Calu3 (cell line): Measurements from ENCODE around the gene CCDC6. TPM values are rescaled to one million over a fixed set of nuclear protein-coding genes. Genes with fewer than 3 reads are reported as not detected.

ENCODE experiments used
- BruUV-seq: library from RNA; stranded (reverse); fragments of 400-500 nt; replicated peaks from 2 replicates; lab custom pipeline; 2021; lab: Mats Ljungman, UMichigan
- CTCF ChIA-PET: fragments of 300-600 bp; sonication (Branson Sonifier 250); formaldehyde crosslinking; loops from one replicate; lab custom pipeline; 2022; ENCODE audit warnings: antibody characterized with exemption; lab: Charles Lee
- DNase-seq: peaks from one replicate; pipeline ENCODE4 v3.0.0; 2022
- H3K27ac Mint-ChIP-seq: one replicate; pipeline ENCODE4 v1.8.0; 2022; ENCODE audit warnings: mixed read lengths; ENCODE audit not compliant: unreplicated experiment
- H3K27me3 Mint-ChIP-seq: one replicate; pipeline ENCODE4 v1.8.0; 2022; ENCODE audit warnings: mixed read lengths; ENCODE audit not compliant: unreplicated experiment
- H3K36me3 Mint-ChIP-seq: one replicate; pipeline ENCODE4 v1.8.0; 2022; ENCODE audit warnings: mild to moderate bottlenecking, moderate library complexity, mixed read lengths; ENCODE audit not compliant: insufficient read depth, unreplicated experiment
- H3K4me1 Mint-ChIP-seq: one replicate; pipeline ENCODE4 v1.8.0; 2022; ENCODE audit warnings: mild to moderate bottlenecking, low read depth, mixed read lengths; ENCODE audit not compliant: unreplicated experiment
- H3K4me3 Mint-ChIP-seq: one replicate; pipeline ENCODE4 v1.8.0; 2022; ENCODE audit warnings: mild to moderate bottlenecking, low read depth, moderate library complexity, mixed read lengths; ENCODE audit not compliant: unreplicated experiment
- H3K9me3 Mint-ChIP-seq: one replicate; pipeline ENCODE4 v1.8.0; 2022; ENCODE audit warnings: low read depth, mixed read lengths; ENCODE audit not compliant: unreplicated experiment
- CTCF ChIP-seq: fragments of 200-600 bp; IDR thresholded peaks from one replicate; pipeline ENCODE4 v1.8.0; 2022; ENCODE audit warnings: antibody characterized with exemption; ENCODE audit not compliant: unreplicated experiment
- intact Hi-C: fragments of 100-400 bp; cut with micrococcal nuclease; formaldehyde crosslinking; loops from one replicate; pipeline ENCODE4 v1.10.0; 2022; ENCODE audit not compliant: unreplicated experiment
- total RNA-seq: library from RNA; stranded (reverse); gene quantifications from 2 replicates; pipeline ENCODE4 v1.2.3, GENCODE V29; 2022

CCDC6 gene
- total RNA-seq, 1 experiment from 2014 or later: 115 TPM

GRCh38 chr10:59829601-59830000, 76.8 kb downstream of the CCDC6 start:
- Mint-ChIP-seq H3K4me3 (no peak overlapping the region), H3K36me3 (peaks cover 33% of the 10 kb centered on the region), H3K27ac (no peak overlapping the region), H3K9me3 (no peaks in the 10 kb centered on the region), H3K4me1 (peaks cover 9% of the 10 kb centered on the region), H3K27me3 (no peaks in the 10 kb centered on the region)
- DNase-seq: no peak
- TF ChIP-seq CTCF: no peak
- CTCF ChIA-PET: no interaction called here
- intact Hi-C loops: no loop called here
- BruUV-seq: no TSS peak

GRCh38 chr10:59829024-59829423, 77.3 kb downstream of the CCDC6 start:
- H3K27ac Mint-ChIP-seq: no peak overlapping the region

DNA sequence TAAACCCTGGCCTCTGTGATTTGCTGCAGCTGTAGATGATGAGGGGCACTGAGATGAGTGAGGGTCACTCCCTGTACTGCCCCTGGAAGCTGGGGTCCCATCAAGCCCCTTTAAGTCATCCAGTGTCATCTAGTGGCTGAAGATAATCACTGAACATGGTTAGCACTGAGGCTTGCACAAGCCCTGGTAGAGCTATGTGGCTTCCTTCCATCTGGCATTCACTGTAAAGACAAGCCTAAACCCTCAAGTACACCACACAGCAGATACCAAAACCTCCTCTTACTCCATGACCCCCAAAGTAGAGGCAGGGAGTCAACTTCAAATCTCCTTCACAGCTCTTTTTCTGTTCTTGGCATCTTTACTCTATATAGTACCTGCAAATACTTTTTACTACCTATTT, 80.4 kb downstream of the CCDC6 start:
- Mint-ChIP-seq H3K4me1 (peaks cover 9% of the 10 kb centered on the region), H3K9me3 (no peaks in the 10 kb centered on the region), H3K27me3 (no peaks in the 10 kb centered on the region), H3K4me3 (no peak overlapping the region), H3K36me3 (peaks cover 25% of the 10 kb centered on the region), H3K27ac (no peak overlapping the region)
- CTCF ChIA-PET: no interaction called here
- no peak for TF ChIP-seq CTCF
- no peak for DNase-seq
- intact Hi-C loops: no loop called here
- no TSS peak for BruUV-seq

More at GRCh38 chr10:59829024-59829423, 77.3 kb downstream of the CCDC6 start:
- DNase-seq: no peak
- no TSS peak for BruUV-seq
- Mint-ChIP-seq H3K4me3 (no peak overlapping the region), H3K4me1 (peaks cover 9% of the 10 kb centered on the region), H3K9me3 (no peaks in the 10 kb centered on the region), H3K36me3 (peaks cover 33% of the 10 kb centered on the region), H3K27me3 (no peaks in the 10 kb centered on the region)
- CTCF ChIA-PET: interaction anchor here (0.6 kb wide), 1 partner anchor 28 kb away, joined by 5 read pairs; no protein-coding TSS in a partner anchor
- intact Hi-C loops: no loop called here
- no peak for TF ChIP-seq CTCF

DNA sequence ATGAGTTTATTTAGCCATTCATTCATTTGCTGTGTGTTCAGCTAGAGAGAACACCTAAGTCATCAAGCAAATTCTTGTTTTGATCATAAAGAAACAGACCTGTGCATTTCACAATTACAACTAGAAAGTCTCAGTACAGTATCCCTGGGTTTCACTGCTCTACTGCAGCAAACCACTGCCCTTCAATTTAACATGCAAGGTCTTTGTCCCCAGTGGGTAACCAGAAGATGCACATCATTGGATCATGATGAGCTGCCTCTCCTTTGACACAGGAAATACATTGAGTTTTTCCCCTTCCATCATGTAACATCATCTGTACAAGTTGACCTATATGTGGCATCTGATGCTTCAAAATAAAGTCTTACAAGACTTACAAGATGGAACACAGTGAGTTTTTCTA, 82.6 kb downstream of the CCDC6 start:
- Mint-ChIP-seq H3K36me3 (peaks cover 19% of the 10 kb centered on the region), H3K9me3 (no peaks in the 10 kb centered on the region), H3K27ac (no peak overlapping the region), H3K4me3 (no peak overlapping the region), H3K27me3 (no peaks in the 10 kb centered on the region), H3K4me1 (peaks cover 9% of the 10 kb centered on the region)
- DNase-seq: no peak
- CTCF ChIA-PET: interaction anchor here (2.2 kb wide), 1 partner anchor 198 kb away, joined by 6 read pairs; no protein-coding TSS in a partner anchor
- BruUV-seq: no TSS peak
- intact Hi-C loops: no loop called here
- TF ChIP-seq CTCF: no peak
